ENCODE measurements around the gene ADD2.

DNA sequence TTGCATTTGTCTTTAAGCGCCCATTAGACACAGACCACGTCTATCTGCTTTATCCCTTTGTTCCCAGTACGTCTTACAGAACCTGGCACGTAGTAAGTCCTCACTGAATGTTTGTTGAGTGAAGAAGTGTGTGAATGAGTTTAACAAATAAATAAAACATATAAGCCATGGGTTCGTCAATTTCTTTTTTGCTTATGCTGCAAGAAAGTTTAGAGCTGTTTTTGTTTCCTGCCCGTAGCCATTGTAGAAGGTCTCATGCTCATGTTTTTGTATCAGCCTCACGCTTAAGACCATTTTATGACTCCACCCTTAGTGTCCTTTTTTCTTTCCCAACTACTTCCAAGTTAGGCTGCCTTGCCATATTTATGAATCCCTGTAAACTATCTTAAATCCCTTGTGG, 2.5 kb downstream of the ADD2 start:
- TF ChIP-seq, protein P1, sequence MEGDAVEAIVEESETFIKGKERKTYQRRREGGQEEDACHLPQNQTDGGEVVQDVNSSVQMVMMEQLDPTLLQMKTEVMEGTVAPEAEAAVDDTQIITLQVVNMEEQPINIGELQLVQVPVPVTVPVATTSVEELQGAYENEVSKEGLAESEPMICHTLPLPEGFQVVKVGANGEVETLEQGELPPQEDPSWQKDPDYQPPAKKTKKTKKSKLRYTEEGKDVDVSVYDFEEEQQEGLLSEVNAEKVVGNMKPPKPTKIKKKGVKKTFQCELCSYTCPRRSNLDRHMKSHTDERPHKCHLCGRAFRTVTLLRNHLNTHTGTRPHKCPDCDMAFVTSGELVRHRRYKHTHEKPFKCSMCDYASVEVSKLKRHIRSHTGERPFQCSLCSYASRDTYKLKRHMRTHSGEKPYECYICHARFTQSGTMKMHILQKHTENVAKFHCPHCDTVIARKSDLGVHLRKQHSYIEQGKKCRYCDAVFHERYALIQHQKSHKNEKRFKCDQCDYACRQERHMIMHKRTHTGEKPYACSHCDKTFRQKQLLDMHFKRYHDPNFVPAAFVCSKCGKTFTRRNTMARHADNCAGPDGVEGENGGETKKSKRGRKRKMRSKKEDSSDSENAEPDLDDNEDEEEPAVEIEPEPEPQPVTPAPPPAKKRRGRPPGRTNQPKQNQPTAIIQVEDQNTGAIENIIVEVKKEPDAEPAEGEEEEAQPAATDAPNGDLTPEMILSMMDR (IDR thresholded peaks at IDR 0.05): no peak
- TF ChIP-seq EZH2 (IDR thresholded peaks at IDR 0.05; ENCODE audit: borderline replicate concordance, insufficient read depth, low read depth, low read length, poor library complexity, severe bottlenecking): no peak

All from B cell (primary cell).